HG03060 (cell line): ENCODE measurements around the gene APOL1.
"Not testable (repeated sequence)": the region's sequence is repeated elsewhere in the genome, so short reads cannot be mapped to it uniquely, and the experiment has no call there.

Experiments
- ATAC-seq: cut with Tn5 transposase; IDR thresholded peaks from one replicate; pipeline ENCODE4 v1.9.1; 2021; ENCODE audit warnings: low read depth, moderate number of reproducible peaks; ENCODE audit not compliant: unreplicated experiment

Gene APOL1

DNA sequence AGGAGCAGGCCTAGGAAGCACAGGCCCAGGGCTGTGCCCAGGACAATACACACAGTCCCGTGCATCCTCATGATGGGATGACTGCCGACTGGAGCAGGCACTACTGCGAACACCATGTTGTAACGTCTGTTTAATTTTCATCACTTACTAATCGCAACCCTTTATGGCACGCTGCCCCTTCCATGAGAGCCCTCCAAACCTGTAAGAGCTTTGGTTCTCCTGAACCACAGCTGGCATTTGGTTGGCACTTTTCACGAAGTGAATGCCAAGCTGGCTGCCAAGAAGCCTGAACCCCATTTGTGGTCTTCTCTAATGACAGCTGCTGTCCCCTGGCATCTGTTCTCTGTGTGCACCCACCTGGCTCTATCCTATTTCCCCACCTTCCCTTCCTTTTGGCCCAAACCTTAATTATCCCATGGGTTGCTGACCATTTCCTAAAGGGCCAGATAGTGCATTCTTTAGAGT lies 36.5 kb downstream of the APOL1 start:
- no peak for ATAC-seq

DNA sequence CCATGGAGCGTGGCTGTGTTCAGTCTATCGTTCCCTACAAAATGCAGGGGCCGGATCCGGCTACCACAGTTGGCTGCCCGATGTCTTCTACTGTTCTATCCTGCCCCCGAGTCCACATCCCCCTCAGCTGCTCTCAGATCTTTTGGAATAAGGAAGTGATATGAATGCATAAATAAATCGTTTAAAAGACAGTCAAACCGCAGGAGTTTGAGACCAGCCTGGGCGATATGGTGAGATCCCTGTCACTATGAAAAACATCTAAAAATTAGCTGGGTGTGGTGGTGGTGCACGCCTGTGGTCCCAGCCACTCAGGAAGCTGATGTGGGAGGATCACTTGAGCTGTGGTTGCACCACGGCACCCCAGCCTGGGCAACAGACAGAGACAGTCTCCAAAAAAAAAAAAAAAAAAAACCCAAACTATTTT lies 37.0 kb downstream of the APOL1 start:
- not testable (repeated sequence) for ATAC-seq

DNA sequence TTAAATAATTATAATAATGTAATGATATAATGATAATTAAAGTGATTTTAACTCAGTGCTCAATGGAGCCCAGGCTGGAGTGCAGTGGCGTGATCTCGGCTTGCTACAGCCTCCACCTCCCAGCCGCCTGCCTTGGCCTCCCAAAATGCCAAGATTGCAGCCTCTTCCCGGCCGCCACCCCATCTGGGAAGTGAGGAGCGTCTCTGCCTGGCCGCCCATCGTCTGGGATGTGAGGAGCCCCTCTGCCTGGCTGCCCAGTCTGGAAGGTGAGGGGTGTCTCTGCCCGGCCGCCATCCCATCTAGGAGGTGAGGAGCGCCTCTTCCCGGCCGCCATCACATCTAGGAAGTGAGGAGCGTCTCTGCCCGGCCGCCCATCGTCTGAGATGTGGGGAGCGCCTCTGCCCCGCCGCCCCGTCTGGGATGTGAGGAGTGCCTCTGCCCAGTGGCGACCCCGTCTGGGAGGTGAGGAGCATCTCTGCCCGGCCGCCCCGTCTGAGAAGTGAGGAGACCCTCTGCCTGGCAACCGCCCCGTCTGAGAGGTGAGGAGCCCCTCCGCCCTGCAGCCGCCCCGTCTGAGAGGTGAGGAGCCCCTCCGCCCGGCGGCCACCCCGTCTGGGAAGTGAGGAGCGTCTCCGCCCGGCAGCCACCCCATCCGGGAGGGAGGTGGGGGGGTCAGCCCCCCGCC lies 37.6 kb downstream of the APOL1 start:
- not testable (repeated sequence) for ATAC-seq

DNA sequence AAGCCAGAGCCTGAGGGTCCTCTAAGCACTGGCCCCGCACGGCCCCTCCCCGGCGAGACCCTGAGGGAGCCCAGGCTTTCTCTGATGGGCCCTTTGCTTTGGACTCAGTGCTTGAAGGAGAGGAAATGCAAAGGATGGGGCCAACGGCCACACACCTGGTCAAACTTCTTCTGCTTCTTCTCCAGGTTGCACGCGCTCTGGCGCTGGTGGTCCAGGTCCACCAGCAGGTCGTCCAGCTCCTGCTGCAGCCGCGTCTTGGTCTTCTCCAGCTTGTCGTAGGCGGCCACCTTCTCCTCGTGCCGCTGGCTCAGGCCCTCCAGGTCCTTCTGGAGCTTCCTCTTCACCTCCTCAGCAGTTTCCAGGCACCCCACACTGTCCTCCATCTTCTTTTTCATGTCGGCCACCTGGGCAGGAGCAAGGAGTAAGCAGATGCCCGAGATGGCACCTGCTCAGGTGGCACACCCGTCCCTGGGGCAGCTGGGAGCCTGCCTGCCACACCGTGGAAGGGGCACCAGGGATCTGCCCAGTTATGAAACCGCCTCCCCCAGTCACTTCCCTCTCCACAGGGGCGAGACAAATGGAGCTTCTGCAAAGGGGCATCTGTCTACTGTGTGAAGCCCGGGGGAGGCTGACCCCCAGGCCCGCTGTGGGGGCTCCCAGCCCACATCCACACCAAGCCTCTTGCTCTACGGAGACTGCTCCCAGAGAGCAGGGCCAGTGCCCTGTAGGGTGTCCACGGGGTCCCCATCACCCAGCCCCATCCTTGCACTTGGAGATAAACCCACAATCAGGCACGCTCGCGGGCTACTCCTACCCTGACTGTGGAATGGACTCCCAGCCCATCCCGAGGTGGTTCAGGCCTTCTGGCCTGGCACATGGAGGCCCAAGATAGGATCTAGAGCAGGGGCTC lies 39.2 kb downstream of the APOL1 start:
- ATAC-seq, result no peak

GRCh38 chr22:36292823-36293530 lies 40.0 kb downstream of the APOL1 start:
- no peak for ATAC-seq

- ATAC-seq, result no peak
Observed at GRCh38 chr22:36293606-36294292, 40.8 kb downstream of the APOL1 start.

DNA sequence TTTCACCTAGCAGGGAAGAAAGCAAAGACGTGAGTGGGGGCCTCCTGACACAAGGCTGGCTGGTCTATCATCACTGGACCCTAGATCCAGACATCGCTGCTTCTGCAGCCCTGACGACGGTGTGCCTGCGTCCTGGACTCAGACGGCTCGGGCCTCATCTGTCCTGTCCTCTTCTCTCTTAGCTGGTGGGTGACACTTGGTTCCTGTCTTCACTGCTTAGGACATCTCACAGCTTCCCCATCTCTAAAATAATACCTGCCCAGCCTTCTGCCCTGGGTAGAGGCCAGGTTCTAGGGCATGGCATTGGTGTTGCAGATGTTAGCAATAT lies 41.3 kb downstream of the APOL1 start:
- no peak for ATAC-seq

- ATAC-seq, result no peak
Observed at GRCh38 chr22:36294801-36295200, 41.9 kb downstream of the APOL1 start.

GRCh38 chr22:36295247-36295646 lies 42.3 kb downstream of the APOL1 start:
- ATAC-seq, result no peak

DNA sequence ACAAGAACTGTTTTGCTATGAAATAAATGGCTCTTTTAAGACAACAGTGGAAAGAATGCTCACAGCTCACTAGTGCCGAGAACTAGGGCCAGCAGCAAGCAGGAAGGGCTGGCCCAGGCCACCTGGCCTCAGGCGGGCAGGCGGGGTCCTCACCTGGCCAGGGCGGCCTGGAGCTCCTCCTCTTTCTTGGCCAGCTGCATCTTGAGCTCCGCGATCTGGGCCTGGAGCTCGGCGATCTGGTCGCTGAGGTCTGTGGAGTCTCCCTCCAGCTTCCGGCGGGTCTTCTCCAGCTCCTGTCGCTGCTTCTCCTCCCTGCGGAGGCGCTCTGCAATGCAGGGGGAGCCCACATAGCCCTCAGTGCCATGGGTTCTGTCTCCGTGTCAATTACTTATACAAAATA lies 43.8 kb downstream of the APOL1 start:
- ATAC-seq, result no peak

DNA sequence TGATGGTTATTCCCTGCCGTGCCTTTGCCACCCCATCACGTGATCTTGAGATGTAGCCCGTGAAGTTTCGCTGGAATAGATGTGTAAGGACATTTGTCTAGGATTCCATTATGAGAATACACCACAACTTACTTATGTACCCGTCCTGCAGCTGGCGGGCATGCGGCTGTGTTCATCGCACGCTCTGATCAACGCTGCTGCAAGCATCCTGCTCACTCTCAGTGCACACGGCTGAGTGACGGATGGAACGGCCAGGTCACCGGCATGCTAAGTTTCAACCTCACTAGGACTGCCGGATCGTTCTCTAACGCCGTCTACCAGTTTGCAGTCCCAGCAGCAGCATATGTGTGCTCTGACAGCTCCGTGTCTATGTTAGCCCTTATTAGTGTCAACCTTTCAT lies 44.6 kb downstream of the APOL1 start:
- no peak for ATAC-seq

DNA sequence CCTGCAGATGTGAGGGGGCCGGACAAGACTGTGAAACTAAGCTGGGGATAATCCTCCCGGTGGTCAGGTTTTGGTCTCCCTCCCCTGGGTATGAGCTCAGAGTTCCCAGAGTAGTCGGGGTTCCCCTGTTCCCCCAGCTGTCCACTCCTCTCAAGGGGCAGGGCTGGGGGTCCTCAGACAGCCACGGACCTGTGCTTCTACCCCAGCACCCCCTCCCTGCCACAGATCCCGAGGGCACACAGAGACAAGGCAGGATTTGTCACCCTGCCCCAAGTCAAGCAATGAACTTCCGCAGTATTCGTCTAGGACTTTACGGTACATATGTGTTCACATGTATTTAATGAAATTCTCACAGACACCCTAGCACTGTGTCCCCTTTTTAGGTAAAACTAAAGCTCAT lies 45.2 kb downstream of the APOL1 start:
- no peak for ATAC-seq

DNA sequence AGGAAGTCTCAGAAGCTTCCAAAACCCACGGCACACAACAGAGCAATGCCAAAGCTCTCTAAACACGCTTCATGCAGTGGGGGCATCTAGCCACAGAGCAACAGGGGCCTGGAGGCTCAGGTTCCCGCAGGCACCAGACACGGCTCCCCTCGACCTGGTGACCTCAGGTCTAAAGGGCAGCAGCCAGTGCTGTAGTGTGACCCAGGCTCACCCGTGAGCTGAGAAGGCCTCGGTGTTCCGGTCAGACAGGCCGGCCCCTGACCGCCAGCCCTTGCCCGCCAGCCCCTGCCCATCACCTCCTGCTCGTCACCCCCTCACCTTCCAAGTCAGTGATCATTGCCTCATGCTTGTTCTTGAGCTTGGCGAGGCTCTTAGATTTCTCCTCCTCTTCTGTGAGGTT lies 45.7 kb downstream of the APOL1 start:
- ATAC-seq, result no peak

- no peak for ATAC-seq
Observed at GRCh38 chr22:36299295-36299694, 46.4 kb downstream of the APOL1 start.

GRCh38 chr22:36299911-36300310 lies 47.0 kb downstream of the APOL1 start:
- no peak for ATAC-seq

DNA sequence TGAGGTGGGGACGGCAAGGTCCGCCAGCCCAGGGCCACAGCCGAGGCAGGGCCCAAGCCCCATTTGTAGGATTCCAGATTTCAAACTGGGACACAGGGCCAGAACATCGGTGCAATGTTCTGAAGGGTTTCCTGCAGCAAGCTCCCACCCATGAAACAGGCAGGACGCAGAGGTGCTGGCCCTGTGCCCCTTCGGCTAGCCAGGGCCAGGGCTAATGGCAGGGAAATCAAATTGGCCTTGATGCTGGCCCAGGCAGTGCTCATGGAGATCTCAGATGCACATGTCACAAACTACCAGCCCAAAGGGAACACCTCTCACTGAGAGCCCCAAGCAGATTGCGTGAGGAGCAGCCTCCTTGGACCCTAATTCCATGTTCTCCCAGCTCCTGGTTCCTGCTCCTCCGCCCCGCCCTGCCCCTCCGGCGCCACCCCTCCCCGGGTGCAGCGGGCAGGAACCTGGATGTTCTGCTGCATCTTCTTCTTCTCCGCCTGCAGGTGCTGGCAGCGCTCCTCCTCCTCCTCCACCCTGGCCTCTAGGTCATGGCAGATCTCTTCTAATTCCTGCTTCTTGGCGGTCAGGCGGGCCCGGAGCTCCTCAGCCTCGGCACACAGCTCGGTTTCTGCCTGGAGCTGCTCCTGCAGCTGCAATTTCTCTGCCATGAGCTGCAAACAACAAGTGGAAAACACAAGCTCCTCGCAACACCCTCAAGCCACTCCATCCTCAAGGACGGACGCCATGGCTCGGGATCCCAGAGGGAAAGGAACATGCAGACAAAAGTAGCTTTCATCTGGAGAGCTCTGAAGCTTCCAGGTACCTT lies 47.7 kb downstream of the APOL1 start:
- no peak for ATAC-seq

- no peak for ATAC-seq
Observed at GRCh38 chr22:36301384-36301828, 48.5 kb downstream of the APOL1 start.

GRCh38 chr22:36301851-36302250 lies 48.9 kb downstream of the APOL1 start:
- ATAC-seq, result no peak

DNA sequence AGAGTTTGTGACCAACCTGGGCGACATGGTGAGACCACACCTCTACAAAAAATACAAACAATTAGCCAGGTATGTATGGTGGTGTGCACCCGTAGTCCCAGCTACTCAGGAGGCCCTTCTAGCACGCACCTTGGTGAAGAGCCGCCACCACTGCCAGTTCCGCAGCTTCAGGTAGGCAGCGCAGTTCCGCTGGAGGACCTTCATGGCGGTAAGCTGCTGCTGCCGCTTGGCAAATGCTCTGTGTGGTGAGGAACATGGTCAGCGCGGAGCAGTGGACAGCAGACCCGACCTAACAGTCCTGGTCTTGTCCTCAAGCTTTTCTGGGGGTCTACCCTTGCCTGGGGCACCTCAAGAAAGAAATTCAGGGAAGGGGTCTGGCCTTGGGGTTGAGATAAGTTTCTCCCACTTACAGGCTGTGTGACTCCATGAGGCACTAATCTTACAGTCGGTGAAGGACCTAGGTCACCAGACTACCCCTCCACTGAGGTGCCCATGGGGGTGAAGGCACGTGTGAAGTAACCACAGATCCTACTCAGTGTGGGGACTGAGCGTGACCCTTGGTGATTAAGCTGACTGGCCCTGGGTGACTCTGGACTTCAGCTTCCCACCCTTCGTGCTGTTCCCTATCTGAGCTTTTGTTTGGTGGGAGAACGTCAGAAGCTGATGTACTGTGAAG lies 49.6 kb downstream of the APOL1 start:
- no peak for ATAC-seq
